OCI-LY1 (cell line): ENCODE measurements around the gene STX2.

Experiments
- H2AFZ ChIP-seq: fragments of 200-600 bp; sonication (generic), shearing (Covaris generic); 2 replicates; pipeline ENCODE4 v1.6.0; 2014; ENCODE audit warnings: antibody characterized with exemption, mild to moderate bottlenecking, low read length
- H3F3A ChIP-seq: fragments of 200-600 bp; sonication (generic), shearing (Covaris generic); 2 replicates; pipeline ENCODE4 v1.6.0; 2014; ENCODE audit warnings: mild to moderate bottlenecking, antibody characterized with exemption, low read length, moderate library complexity; ENCODE audit not compliant: insufficient read depth
- H3K27ac ChIP-seq: fragments of 200-600 bp; sonication (generic); 2 replicates; pipeline ENCODE4 v1.5.1; 2014; ENCODE audit warnings: low read length, mixed run types, mild to moderate bottlenecking, low read depth; ENCODE audit not compliant: poor library complexity, severe bottlenecking
- H3K27me3 ChIP-seq: fragments of 200-600 bp; sonication (generic); 2 replicates; pipeline ENCODE4 v1.6.0; 2014; ENCODE audit warnings: antibody characterized with exemption, mild to moderate bottlenecking, low read length, moderate library complexity; ENCODE audit not compliant: insufficient read depth
- H3K36me3 ChIP-seq: fragments of 200-600 bp; sonication (generic); 2 replicates; pipeline ENCODE4 v1.6.1; 2014; ENCODE audit warnings: mild to moderate bottlenecking, antibody characterized with exemption, low read length, moderate library complexity, mixed read lengths; ENCODE audit not compliant: insufficient read depth
- H3K4me1 ChIP-seq: fragments of 200-600 bp; sonication (generic); 2 replicates; pipeline ENCODE4 v1.5.1; 2014; ENCODE audit warnings: mild to moderate bottlenecking, low read length, moderate library complexity; ENCODE audit not compliant: insufficient read depth, severe bottlenecking
- H3K4me2 ChIP-seq: fragments of 200-600 bp; sonication (generic), shearing (Covaris generic); 2 replicates; pipeline ENCODE4 v1.6.1; 2014; ENCODE audit warnings: low read length
- H3K4me3 ChIP-seq: fragments of 200-600 bp; sonication (generic); 2 replicates; pipeline ENCODE4 v1.5.1; 2014; ENCODE audit warnings: low read length, low read depth, mild to moderate bottlenecking, mixed read lengths; ENCODE audit not compliant: poor library complexity, severe bottlenecking
- H3K79me2 ChIP-seq: fragments of 200-600 bp; shearing (Covaris generic); 2 replicates; pipeline ENCODE4 v1.6.1; 2016; ENCODE audit warnings: mixed run types, low read length, mixed read lengths; ENCODE audit not compliant: insufficient read depth
- H3K9ac ChIP-seq: fragments of 200-600 bp; sonication (generic), shearing (Covaris generic); 2 replicates; pipeline ENCODE4 v1.6.1; 2014; ENCODE audit warnings: mild to moderate bottlenecking, low read length, mixed read lengths
- H3K9me2 ChIP-seq: fragments of 200-600 bp; sonication (generic), shearing (Covaris generic); 2 replicates; pipeline ENCODE4 v1.6.1; 2014; ENCODE audit warnings: low read depth, mild to moderate bottlenecking, low read length, mixed read lengths
- H3K9me3 ChIP-seq: fragments of 200-600 bp; shearing (Covaris generic); 2 replicates; pipeline ENCODE4 v1.6.1; 2014; ENCODE audit warnings: low read length, mixed read lengths
- H4K20me1 ChIP-seq: fragments of 200-600 bp; sonication (generic), shearing (Covaris generic); 2 replicates; pipeline ENCODE4 v1.6.0; 2016; ENCODE audit warnings: mild to moderate bottlenecking, low read length; ENCODE audit not compliant: insufficient read depth
- EZH2 ChIP-seq: fragments of 200-600 bp; sonication (generic), shearing (Covaris generic); IDR thresholded peaks from 2 replicates; pipeline ENCODE4 v1.8.0; 2017; ENCODE audit warnings: borderline replicate concordance, mixed run types, mild to moderate bottlenecking, antibody characterized with exemption, low read length, moderate library complexity, mixed read lengths
- TF ChIP-seq, protein P1 (sequence below): fragments of 200-600 bp; sonication (generic), shearing (Covaris generic); IDR thresholded peaks from 2 replicates; pipeline ENCODE4 v1.5.1; 2017; ENCODE audit warnings: mild to moderate bottlenecking, antibody characterized with exemption, low read length, moderate library complexity, mixed read lengths

STX2 gene

DNA sequence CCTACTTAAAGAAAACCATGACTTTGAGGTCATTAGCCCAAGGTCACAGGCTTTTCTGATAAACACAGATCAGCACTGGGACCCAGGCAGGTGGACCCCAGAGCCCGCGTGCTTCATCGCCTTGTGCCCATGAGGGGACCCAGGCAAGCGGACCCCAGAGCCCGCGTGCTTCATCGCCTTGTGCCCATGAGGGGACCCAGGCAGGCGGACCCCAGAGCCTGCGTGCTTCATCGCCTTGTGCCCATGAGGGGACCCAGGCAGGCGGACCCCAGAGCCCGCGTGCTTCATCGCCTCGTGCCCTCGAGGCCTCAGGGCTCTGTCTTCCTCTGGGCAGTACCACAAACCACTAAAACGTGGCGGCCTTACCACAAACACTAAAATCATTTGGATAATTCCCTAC is 31.7 kb downstream of the STX2 start:
- no peaks in the 10 kb centered on the region for H3K27me3 ChIP-seq
- peaks cover 70% of the 10 kb centered on the region for H3K36me3 ChIP-seq

DNA sequence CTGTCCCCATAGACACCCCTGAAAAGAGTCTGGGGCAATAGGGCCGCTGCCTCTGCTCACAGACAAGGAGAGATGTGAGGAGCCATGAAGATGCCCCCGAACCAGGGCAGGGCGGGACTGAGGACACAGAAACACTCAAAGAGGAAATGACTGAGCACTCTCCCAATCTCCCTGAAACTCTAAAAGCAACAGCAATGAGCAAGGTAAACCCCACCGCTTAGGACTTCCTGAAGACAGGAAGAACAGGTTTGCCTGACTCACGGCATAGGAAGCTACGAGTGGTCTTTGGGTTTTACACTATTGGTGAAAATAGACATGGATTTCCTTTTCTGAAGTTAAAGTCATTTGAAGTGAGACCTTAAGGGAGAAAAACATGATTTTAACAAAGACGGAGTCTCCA is 32.5 kb downstream of the STX2 start:
- no peaks in the 10 kb centered on the region for H3F3A ChIP-seq
- H3K4me2 ChIP-seq: no peak overlapping the region
- H3K79me2 ChIP-seq: no peaks in the 10 kb centered on the region
- H2AFZ ChIP-seq: no peak overlapping the region
- no peaks in the 10 kb centered on the region for H4K20me1 ChIP-seq
- no peaks in the 10 kb centered on the region for H3K9me2 ChIP-seq
- no peaks in the 10 kb centered on the region for H3K27me3 ChIP-seq
- peaks cover 66% of the 10 kb centered on the region for H3K36me3 ChIP-seq
- H3K27ac ChIP-seq: no peak overlapping the region
- no peak overlapping the region for H3K4me3 ChIP-seq
- TF ChIP-seq EZH2: no peak
- TF ChIP-seq, protein P1, sequence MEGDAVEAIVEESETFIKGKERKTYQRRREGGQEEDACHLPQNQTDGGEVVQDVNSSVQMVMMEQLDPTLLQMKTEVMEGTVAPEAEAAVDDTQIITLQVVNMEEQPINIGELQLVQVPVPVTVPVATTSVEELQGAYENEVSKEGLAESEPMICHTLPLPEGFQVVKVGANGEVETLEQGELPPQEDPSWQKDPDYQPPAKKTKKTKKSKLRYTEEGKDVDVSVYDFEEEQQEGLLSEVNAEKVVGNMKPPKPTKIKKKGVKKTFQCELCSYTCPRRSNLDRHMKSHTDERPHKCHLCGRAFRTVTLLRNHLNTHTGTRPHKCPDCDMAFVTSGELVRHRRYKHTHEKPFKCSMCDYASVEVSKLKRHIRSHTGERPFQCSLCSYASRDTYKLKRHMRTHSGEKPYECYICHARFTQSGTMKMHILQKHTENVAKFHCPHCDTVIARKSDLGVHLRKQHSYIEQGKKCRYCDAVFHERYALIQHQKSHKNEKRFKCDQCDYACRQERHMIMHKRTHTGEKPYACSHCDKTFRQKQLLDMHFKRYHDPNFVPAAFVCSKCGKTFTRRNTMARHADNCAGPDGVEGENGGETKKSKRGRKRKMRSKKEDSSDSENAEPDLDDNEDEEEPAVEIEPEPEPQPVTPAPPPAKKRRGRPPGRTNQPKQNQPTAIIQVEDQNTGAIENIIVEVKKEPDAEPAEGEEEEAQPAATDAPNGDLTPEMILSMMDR: no peak
- H3K4me1 ChIP-seq: no peaks in the 10 kb centered on the region
- no peaks in the 10 kb centered on the region for H3K9me3 ChIP-seq
- H3K9ac ChIP-seq: no peak overlapping the region

More for the DNA sequence above, 31.7 kb downstream of the STX2 start:
- H3K9me3 ChIP-seq: no peaks in the 10 kb centered on the region
- H3K4me2 ChIP-seq: no peak overlapping the region
- no peaks in the 10 kb centered on the region for H3K79me2 ChIP-seq
- no peak overlapping the region for H2AFZ ChIP-seq
- H3F3A ChIP-seq: no peaks in the 10 kb centered on the region
- TF ChIP-seq, protein P1: no peak
- TF ChIP-seq EZH2: no peak
- H3K27ac ChIP-seq: no peak overlapping the region
- H3K9me2 ChIP-seq: no peaks in the 10 kb centered on the region
- no peak overlapping the region for H3K9ac ChIP-seq
- no peak overlapping the region for H3K4me3 ChIP-seq
- H4K20me1 ChIP-seq: no peaks in the 10 kb centered on the region
- H3K4me1 ChIP-seq: no peaks in the 10 kb centered on the region

DNA sequence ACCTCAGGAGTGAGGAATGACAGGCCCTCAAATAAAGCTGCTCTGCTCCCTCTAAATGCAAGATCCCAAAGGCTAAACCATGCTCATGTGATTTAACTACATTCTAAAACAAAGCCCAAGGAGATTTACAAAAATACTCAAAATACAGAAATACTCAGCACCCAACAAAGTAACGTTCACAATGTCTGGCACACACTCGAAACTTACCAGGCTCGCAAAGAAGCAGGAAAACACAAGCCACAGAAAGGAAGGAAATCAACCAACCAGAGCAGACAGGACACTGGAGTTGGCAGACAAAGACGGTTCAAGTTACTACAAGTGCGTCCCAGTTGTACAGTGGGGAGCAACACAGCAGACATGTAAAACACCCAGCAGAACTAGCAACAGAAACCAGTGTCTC is 33.4 kb downstream of the STX2 start:
- Histone ChIP-seq H3K4me1 (no peaks in the 10 kb centered on the region), H3K79me2 (no peaks in the 10 kb centered on the region), H4K20me1 (no peaks in the 10 kb centered on the region), H3K9me2 (no peaks in the 10 kb centered on the region), H3K36me3 (peaks cover 70% of the 10 kb centered on the region), H2AFZ (no peak overlapping the region), H3K27me3 (no peaks in the 10 kb centered on the region), H3F3A (no peaks in the 10 kb centered on the region), H3K27ac (no peak overlapping the region), H3K4me2 (no peak overlapping the region), H3K9me3 (no peaks in the 10 kb centered on the region), H3K9ac (no peak overlapping the region), H3K4me3 (no peak overlapping the region)
- TF ChIP-seq EZH2: no peak
- TF ChIP-seq, protein P1: no peak
